ENCODE data around the gene TENM3.

DNA sequence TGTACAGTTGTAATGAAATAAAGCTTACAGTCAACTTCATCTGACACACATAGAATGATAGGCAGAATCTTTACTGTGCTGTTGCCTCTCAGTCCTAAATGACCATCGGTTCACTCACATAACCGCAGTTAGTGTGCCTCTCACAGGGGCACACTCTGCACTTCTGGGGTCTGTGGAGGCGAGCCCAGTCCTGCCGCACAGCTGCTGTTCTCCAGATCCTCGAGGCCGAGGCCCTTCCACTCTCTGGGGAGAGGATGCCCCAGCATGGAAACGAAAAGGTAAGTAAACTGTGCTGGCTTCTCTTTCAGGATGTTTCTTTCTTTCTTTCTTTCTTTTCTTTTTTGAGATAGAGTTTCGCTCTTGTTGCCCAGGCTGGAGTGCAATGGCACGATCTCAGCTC, 586.0 kb downstream of the TENM3 start:
- TF ChIP-seq, protein P1, sequence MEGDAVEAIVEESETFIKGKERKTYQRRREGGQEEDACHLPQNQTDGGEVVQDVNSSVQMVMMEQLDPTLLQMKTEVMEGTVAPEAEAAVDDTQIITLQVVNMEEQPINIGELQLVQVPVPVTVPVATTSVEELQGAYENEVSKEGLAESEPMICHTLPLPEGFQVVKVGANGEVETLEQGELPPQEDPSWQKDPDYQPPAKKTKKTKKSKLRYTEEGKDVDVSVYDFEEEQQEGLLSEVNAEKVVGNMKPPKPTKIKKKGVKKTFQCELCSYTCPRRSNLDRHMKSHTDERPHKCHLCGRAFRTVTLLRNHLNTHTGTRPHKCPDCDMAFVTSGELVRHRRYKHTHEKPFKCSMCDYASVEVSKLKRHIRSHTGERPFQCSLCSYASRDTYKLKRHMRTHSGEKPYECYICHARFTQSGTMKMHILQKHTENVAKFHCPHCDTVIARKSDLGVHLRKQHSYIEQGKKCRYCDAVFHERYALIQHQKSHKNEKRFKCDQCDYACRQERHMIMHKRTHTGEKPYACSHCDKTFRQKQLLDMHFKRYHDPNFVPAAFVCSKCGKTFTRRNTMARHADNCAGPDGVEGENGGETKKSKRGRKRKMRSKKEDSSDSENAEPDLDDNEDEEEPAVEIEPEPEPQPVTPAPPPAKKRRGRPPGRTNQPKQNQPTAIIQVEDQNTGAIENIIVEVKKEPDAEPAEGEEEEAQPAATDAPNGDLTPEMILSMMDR (IDR thresholded peaks at IDR 0.05) = no peak
- TF ChIP-seq POLR2A (IDR thresholded peaks at IDR 0.05) = no peak

All from Peyer's patch (tissue), 4 donors.